Panc1 (cell line): ENCODE measurements around the gene CPS1. TPM values are rescaled to one million over a fixed set of nuclear protein-coding genes. Genes with fewer than 3 reads are reported as not detected.

ENCODE experiments used
- ATAC-seq: fragments of 200-7000 bp; cut with Tn5 transposase; 2 replicates; pipeline ENCODE4 v1.9.1; 2020; ENCODE audit warnings: mild to moderate bottlenecking, moderate library complexity
- BruUV-seq: library from RNA; stranded (reverse); fragments of 400-500 nt; replicated peaks from 2 replicates; lab custom pipeline; 2021; lab: Mats Ljungman, UMichigan
- CTCF ChIA-PET: fragments of 300-600 bp; sonication (Branson Sonifier 250); formaldehyde crosslinking; loops from one replicate; lab custom pipeline; 2022; ENCODE audit warnings: antibody characterized with exemption; lab: Charles Lee
- POLR2A ChIA-PET: fragments of 300-600 bp; sonication (Branson Sonifier 250); formaldehyde crosslinking; loops from one replicate; lab custom pipeline; 2022; ENCODE audit warnings: antibody characterized with exemption; lab: Charles Lee
- DNase-seq: peaks from one replicate; pipeline ENCODE4 v3.0.0-alpha.2; 2010; ENCODE audit warnings: low read depth, low spot score
- H3K27ac ChIP-seq: 2 replicates; pipeline ENCODE4 v1.5.1; 2011; ENCODE audit warnings: mild to moderate bottlenecking, low read length, inconsistent platforms
- H3K27me3 ChIP-seq: fragments of 200-500 bp; sonication (Bioruptor generic); 2 replicates; pipeline ENCODE4 v1.6.0; 2014; ENCODE audit warnings: low read length, inconsistent platforms; ENCODE audit not compliant: control insufficient read depth, insufficient read depth
- H3K36me3 ChIP-seq: fragments of 200-500 bp; sonication (Bioruptor generic); 2 replicates; pipeline ENCODE4 v1.5.1; 2014; ENCODE audit warnings: inconsistent platforms, mild to moderate bottlenecking, low read length, moderate library complexity; ENCODE audit not compliant: control insufficient read depth, insufficient read depth
- H3K4me1 ChIP-seq: 2 replicates; pipeline ENCODE4 v1.5.1; 2011; ENCODE audit warnings: inconsistent platforms, mild to moderate bottlenecking, low read length, moderate library complexity; ENCODE audit not compliant: control insufficient read depth, insufficient read depth
- H3K4me3 ChIP-seq, 2 experiments: 2 replicates each; pipeline ENCODE4 v1.5.1; 2011 to 2012; ENCODE audit warnings: low read depth in 2 of 2, low read length in 2 of 2, mild to moderate bottlenecking in 2 of 2, inconsistent platforms in 1 of 2, moderate library complexity in 1 of 2
- H3K9me3 ChIP-seq: fragments of 200-500 bp; sonication (Bioruptor generic); 2 replicates; pipeline ENCODE4 v1.5.1; 2014; ENCODE audit warnings: low read depth, mild to moderate bottlenecking, inconsistent platforms, low read length, moderate library complexity; ENCODE audit not compliant: control insufficient read depth, insufficient read depth
- POLR2AphosphoS5 ChIP-seq: IDR thresholded peaks from 2 replicates; pipeline ENCODE4 v1.6.1; 2012; ENCODE audit warnings: mild to moderate bottlenecking, low read depth, low read length, moderate library complexity
- SIN3A ChIP-seq: IDR thresholded peaks from 2 replicates; pipeline ENCODE4 v1.6.1; 2012; ENCODE audit warnings: low read depth, mild to moderate bottlenecking, low read length, moderate library complexity, borderline replicate concordance; ENCODE audit not compliant: insufficient read depth
- TCF7L2 ChIP-seq: IDR thresholded peaks from 2 replicates; pipeline ENCODE4 v1.6.1; 2011; ENCODE audit warnings: mild to moderate bottlenecking, low read depth, low read length, inconsistent platforms
- in situ Hi-C: cut with HindIII; loops from 2 replicates; pipeline ENCODE4 v1.10.0; 2016; ENCODE audit warnings: low sequenced_read_pairs, low pct_unique_long_range_greater_than_20kb
- intact Hi-C: fragments of 100-400 bp; cut with micrococcal nuclease; formaldehyde crosslinking; loops from one replicate; pipeline ENCODE4 v1.10.0; 2022; ENCODE audit not compliant: unreplicated experiment
- total RNA-seq: library from RNA; stranded (reverse); gene quantifications from one replicate; pipeline ENCODE4 v1.2.1, GENCODE V29; 2021; ENCODE audit not compliant: unreplicated experiment
- TF ChIP-seq, protein P1 (sequence below), 2 experiments: IDR thresholded peaks; 2 replicates each; pipeline ENCODE4 v1.6.1; 2011 to 2012; ENCODE audit warnings: low read depth in 2 of 2, control low read depth in 1 of 2, low read length in 1 of 2, mild to moderate bottlenecking in 1 of 2, moderate library complexity in 1 of 2; ENCODE audit not compliant: insufficient read depth in 1 of 2
- TF ChIP-seq, protein P2 (sequence below): fragments of 450-650 bp; IDR thresholded peaks from 2 replicates; pipeline ENCODE4 v1.5.1; 2017; ENCODE audit warnings: mild to moderate bottlenecking

Gene CPS1
- total RNA-seq, 1 experiment from 2014 or later = 5.1 TPM

DNA sequence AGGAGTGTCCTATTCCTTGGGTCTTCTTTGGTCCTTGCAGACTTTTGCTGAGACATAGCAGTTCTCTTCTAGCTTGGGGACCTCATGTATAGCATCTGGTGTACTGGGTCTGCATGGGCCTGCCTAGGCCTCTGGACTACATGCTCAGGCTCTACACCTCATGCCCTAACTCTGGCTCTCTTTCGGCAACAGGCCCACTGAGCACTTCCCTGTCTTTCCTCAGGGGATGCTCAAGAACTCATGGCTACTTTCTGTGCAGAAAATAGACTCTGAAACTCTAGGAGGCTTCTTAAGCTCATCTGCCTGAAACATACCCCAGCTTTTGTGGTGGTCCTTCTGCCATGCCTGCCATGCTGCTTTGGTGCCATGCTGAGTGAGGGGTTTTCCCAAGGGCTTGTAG is 21.5 kb upstream of the CPS1 start:
- POLR2A ChIA-PET = no interaction called here
- in situ Hi-C loops = no loop called here

DNA sequence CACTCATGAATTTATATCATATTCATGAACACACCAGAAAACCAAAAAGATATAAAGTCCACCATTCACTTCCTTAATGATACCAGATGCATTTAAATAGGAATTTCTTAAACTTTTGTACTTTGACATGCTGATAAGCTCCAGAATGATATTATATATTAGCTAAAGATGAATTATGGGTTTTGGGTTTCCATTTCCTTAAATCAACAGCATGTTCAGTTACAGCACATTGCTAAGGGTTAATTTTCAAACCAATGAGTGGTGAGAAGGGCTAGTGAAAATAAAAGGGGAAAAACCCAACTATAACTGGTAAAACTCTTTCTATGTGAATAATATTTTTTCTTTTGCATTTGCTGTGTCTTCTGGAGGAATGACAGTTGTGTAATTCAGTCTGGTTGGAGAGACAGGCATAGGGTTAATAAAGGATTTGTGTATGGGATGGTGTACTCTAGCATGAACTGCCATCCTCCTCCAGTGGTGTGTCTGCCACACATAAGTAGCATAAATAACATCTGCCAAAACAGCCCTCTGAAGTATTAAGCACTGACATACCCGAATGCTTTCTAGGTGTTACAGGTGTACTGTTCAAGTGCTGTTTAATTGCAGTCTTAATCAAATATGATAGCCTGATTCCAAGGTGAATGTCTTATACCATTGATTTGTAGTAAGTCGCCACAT is 19.3 kb upstream of the CPS1 start:
- no TSS peak for BruUV-seq
- in situ Hi-C loops (no loop called here), intact Hi-C loops (no loop called here)
- Histone ChIP-seq H3K27ac (no peak overlapping the region), H3K36me3 (no peaks in the 10 kb centered on the region), H3K4me1 (no peaks in the 10 kb centered on the region), H3K27me3 (no peaks in the 10 kb centered on the region), H3K9me3 (no peaks in the 10 kb centered on the region), H3K4me3 (no peak overlapping the region)
- ChIA-PET POLR2A (no interaction called here), CTCF (no interaction called here)
- TF ChIP-seq, protein P1, sequence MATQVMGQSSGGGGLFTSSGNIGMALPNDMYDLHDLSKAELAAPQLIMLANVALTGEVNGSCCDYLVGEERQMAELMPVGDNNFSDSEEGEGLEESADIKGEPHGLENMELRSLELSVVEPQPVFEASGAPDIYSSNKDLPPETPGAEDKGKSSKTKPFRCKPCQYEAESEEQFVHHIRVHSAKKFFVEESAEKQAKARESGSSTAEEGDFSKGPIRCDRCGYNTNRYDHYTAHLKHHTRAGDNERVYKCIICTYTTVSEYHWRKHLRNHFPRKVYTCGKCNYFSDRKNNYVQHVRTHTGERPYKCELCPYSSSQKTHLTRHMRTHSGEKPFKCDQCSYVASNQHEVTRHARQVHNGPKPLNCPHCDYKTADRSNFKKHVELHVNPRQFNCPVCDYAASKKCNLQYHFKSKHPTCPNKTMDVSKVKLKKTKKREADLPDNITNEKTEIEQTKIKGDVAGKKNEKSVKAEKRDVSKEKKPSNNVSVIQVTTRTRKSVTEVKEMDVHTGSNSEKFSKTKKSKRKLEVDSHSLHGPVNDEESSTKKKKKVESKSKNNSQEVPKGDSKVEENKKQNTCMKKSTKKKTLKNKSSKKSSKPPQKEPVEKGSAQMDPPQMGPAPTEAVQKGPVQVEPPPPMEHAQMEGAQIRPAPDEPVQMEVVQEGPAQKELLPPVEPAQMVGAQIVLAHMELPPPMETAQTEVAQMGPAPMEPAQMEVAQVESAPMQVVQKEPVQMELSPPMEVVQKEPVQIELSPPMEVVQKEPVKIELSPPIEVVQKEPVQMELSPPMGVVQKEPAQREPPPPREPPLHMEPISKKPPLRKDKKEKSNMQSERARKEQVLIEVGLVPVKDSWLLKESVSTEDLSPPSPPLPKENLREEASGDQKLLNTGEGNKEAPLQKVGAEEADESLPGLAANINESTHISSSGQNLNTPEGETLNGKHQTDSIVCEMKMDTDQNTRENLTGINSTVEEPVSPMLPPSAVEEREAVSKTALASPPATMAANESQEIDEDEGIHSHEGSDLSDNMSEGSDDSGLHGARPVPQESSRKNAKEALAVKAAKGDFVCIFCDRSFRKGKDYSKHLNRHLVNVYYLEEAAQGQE (IDR thresholded peaks at IDR 0.05; ENCODE audit: insufficient read depth in 1 of 2, low read depth in 2 of 2, low read length in 1 of 2) = no peak
- TF ChIP-seq SIN3A = no peak
- TF ChIP-seq, protein P2, sequence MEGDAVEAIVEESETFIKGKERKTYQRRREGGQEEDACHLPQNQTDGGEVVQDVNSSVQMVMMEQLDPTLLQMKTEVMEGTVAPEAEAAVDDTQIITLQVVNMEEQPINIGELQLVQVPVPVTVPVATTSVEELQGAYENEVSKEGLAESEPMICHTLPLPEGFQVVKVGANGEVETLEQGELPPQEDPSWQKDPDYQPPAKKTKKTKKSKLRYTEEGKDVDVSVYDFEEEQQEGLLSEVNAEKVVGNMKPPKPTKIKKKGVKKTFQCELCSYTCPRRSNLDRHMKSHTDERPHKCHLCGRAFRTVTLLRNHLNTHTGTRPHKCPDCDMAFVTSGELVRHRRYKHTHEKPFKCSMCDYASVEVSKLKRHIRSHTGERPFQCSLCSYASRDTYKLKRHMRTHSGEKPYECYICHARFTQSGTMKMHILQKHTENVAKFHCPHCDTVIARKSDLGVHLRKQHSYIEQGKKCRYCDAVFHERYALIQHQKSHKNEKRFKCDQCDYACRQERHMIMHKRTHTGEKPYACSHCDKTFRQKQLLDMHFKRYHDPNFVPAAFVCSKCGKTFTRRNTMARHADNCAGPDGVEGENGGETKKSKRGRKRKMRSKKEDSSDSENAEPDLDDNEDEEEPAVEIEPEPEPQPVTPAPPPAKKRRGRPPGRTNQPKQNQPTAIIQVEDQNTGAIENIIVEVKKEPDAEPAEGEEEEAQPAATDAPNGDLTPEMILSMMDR = no peak
- TF ChIP-seq TCF7L2 = no peak
- TF ChIP-seq POLR2AphosphoS5 = no peak
- no peak for ATAC-seq
- DNase-seq = no peak

More for the DNA sequence above, 21.5 kb upstream of the CPS1 start:
- no peaks in the 10 kb centered on the region for H3K4me1 ChIP-seq
- no peaks in the 10 kb centered on the region for H3K36me3 ChIP-seq
- H3K27me3 ChIP-seq = no peaks in the 10 kb centered on the region
- H3K27ac ChIP-seq = no peak overlapping the region
- CTCF ChIA-PET = no interaction called here
- no peak for TF ChIP-seq TCF7L2
- no peak for TF ChIP-seq SIN3A
- TF ChIP-seq, protein P1 (IDR thresholded peaks at IDR 0.05; ENCODE audit: insufficient read depth in 1 of 2, low read depth in 2 of 2, low read length in 1 of 2) = no peak
- TF ChIP-seq, protein P2 = no peak
- TF ChIP-seq POLR2AphosphoS5 = no peak
- H3K4me3 ChIP-seq = no peak overlapping the region
- DNase-seq (no peak), ATAC-seq (no peak)
- intact Hi-C loops = no loop called here
- H3K9me3 ChIP-seq = no peaks in the 10 kb centered on the region
- no TSS peak for BruUV-seq
